Neural progenitor cell (in vitro differentiated cells): Measurements from ENCODE around the gene PBX3.

Experiments
- CTCF ChIP-seq: fragments of 200-600 bp; sonication (generic); IDR thresholded peaks from 2 replicates; pipeline ENCODE4 v1.5.1; 2017; ENCODE audit warnings: antibody characterized with exemption, mild to moderate bottlenecking
- EZH2 ChIP-seq: fragments of 200-600 bp; sonication (generic); IDR thresholded peaks from 2 replicates; pipeline ENCODE4 v1.6.1; 2017; ENCODE audit warnings: antibody characterized with exemption, mild to moderate bottlenecking, moderate library complexity

DNA sequence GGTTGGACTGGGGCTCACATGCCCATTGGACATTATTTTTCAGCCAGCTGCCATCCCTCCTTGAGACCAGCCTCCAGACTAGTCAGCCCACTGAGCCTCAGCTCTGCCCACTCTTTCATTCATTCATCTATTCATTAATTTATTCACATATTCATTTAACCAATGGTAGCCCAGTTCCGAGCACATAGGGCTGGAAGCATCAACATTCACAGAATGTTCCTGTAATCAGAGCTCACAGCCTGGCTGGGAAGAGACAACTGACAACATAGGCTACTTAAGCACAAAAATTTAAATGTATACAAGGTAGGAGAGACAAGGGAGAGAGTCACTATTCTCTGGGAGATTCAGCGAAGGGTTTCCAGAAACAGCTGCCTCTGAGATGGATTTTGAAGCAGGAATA lies 17.0 kb upstream of the PBX3 start:
- TF ChIP-seq EZH2 (no peak), CTCF (no peak)
